ENCODE results near the gene GPR176.

GPR176 gene

GRCh38 chr15:39953521-39953920 lies 33.5 kb upstream of the GPR176 start:
- no peak overlapping the region for H3K4me3 ChIP-seq (replicated peaks; ENCODE audit: insufficient read depth, low read length)
- DNase-seq (ENCODE audit: low read depth in 1 of 2, low spot score in 1 of 2), result no peak
- H3K27ac ChIP-seq (replicated peaks), result no peak overlapping the region
- H3K27me3 ChIP-seq (ENCODE audit: insufficient read depth, poor library complexity, severe bottlenecking), result no peaks in the 10 kb centered on the region
- TF ChIP-seq CTCF (IDR thresholded peaks at IDR 0.05; ENCODE audit: insufficient read depth, low read length) (no peak), REST (IDR thresholded peaks at IDR 0.05; ENCODE audit: insufficient replicate concordance, low read depth) (no peak), SPI1 (IDR thresholded peaks at IDR 0.05; ENCODE audit: borderline replicate concordance, low read depth) (no peak), POLR2AphosphoS5 (IDR thresholded peaks at IDR 0.05; ENCODE audit: low read depth) (no peak), GABPA (IDR thresholded peaks at IDR 0.05; ENCODE audit: low read depth) (no peak)

GRCh38 chr15:39951561-39951960 lies 31.5 kb upstream of the GPR176 start:
- Histone ChIP-seq H3K4me3 (replicated peaks; ENCODE audit: insufficient read depth, low read length) (no peak overlapping the region), H3K27me3 (ENCODE audit: insufficient read depth, poor library complexity, severe bottlenecking) (no peaks in the 10 kb centered on the region), H3K27ac (replicated peaks) (no peak overlapping the region)
- no peak for TF ChIP-seq REST (IDR thresholded peaks at IDR 0.05; ENCODE audit: insufficient replicate concordance, low read depth)
- no peak for TF ChIP-seq POLR2AphosphoS5 (IDR thresholded peaks at IDR 0.05; ENCODE audit: low read depth)
- TF ChIP-seq GABPA (IDR thresholded peaks at IDR 0.05; ENCODE audit: low read depth), result no peak
- TF ChIP-seq SPI1 (IDR thresholded peaks at IDR 0.05; ENCODE audit: borderline replicate concordance, low read depth), result no peak
- no peak for TF ChIP-seq CTCF (IDR thresholded peaks at IDR 0.05; ENCODE audit: insufficient read depth, low read length)
- no peak for DNase-seq (ENCODE audit: low read depth in 1 of 2, low spot score in 1 of 2)

GRCh38 chr15:39948817-39949216 lies 28.8 kb upstream of the GPR176 start:
- Histone ChIP-seq H3K4me3 (replicated peaks; ENCODE audit: insufficient read depth, low read length) (no peak overlapping the region), H3K27ac (replicated peaks) (no peak overlapping the region), H3K27me3 (ENCODE audit: insufficient read depth, poor library complexity, severe bottlenecking) (no peaks in the 10 kb centered on the region)
- TF ChIP-seq POLR2AphosphoS5 (IDR thresholded peaks at IDR 0.05; ENCODE audit: low read depth) (no peak), REST (IDR thresholded peaks at IDR 0.05; ENCODE audit: insufficient replicate concordance, low read depth) (no peak), SPI1 (IDR thresholded peaks at IDR 0.05; ENCODE audit: borderline replicate concordance, low read depth) (no peak), CTCF (IDR thresholded peaks at IDR 0.05; ENCODE audit: insufficient read depth, low read length) (no peak), GABPA (IDR thresholded peaks at IDR 0.05; ENCODE audit: low read depth) (no peak)
- DNase-seq (ENCODE audit: low read depth in 1 of 2, low spot score in 1 of 2), result no peak
